ENCODE measurements around the gene KRTAP10-11.
"Not testable (repeated sequence)": the region's sequence is repeated elsewhere in the genome, so short reads cannot be mapped to it uniquely, and the experiment has no call there.

GRCh38 chr21:44638506-44639330, 7.5 kb upstream of the KRTAP10-11 start:
- TF ChIP-seq CTCF (IDR thresholded peaks at IDR 0.05); EZH2 (IDR thresholded peaks at IDR 0.05; ENCODE audit: borderline replicate concordance, insufficient read depth, low read depth, low read length, poor library complexity, severe bottlenecking): not testable (repeated sequence)

Measured in B cell (primary cell).